ENCODE measurements around the gene TMEM145. TPM values are rescaled to one million over a fixed set of nuclear protein-coding genes. Genes with fewer than 3 reads are reported as not detected.

TMEM145 gene
- total and polyA plus RNA-seq, 9 of the 15 experiments (the other 6 are each of a cell fraction or from before 2014, with no cell fraction given) = 0.80 to 5.5 (median 1.9) TPM; not detected in 3

DNA sequence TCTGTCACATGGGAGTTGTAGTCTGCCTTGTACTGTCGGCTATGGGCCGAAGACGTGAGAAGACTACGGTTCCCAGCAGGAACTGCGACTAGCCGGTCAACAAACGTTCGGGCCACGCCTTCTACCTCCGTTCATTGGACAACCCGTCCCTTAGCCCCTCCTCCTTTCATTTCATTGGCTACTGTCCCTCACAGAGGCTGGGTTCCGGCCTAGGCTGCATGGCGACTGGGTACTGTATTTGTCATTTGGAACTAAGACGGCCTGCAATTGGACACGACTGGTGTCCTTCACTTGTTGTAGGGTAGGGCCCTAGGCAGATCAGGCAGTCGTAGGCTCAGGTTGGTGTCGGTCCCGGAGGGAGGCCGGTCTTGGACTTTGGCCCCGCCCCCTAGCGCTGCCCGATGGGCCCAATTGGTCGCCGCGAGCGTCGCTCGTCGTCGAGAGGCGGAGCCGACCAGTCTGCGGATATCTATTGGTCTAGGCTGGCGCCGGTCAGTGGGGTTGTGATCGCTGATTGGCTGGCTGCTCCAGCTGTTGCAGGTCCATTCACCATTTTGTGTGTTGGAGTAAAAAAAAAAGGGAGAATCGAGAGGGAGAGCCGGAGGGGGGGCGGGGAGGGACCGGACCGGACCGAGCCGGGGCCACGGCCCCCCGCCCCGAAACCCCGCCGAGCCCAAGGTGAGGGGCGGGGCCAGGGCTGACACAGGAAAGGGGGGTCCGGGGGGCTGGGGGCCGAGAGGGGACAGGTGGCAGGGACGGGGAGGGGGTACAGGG lies 44.2 kb upstream of the TMEM145 start, which contains the start of gene CIC (continued):
- no peak for TF ChIP-seq ELK3 (CRISPR knock-in tag; IDR thresholded peaks at IDR 0.05)
- peak; percentile 100 for TF ChIP-seq PKNOX1 (IDR thresholded peaks at IDR 0.05)
- peak; percentile 97 for TF ChIP-seq HCFC1 (IDR thresholded peaks at IDR 0.05; ENCODE audit: low read depth, low read length)
- TF ChIP-seq RFX7 (CRISPR knock-in tag; IDR thresholded peaks at IDR 0.05) = no peak
- TF ChIP-seq POLR2G (IDR thresholded peaks at IDR 0.05; ENCODE audit: low read depth, low read length) = peak; percentile 12; the same call in 1 of the 2 replicates
- TF ChIP-seq FOXM1 (IDR thresholded peaks at IDR 0.05; ENCODE audit: low read depth) = peak; percentile 82
- no peak for TF ChIP-seq FOXM1 (CRISPR knock-in tag; IDR thresholded peaks at IDR 0.05; ENCODE audit: low read depth)
- no peak for TF ChIP-seq ZFX (CRISPR knock-in tag; IDR thresholded peaks at IDR 0.05)
- TF ChIP-seq MTA3 (IDR thresholded peaks at IDR 0.05; ENCODE audit: borderline replicate concordance) = peak; percentile 88; the same call in 1 of the 2 replicates
- peak; percentile 98 for TF ChIP-seq ARID3A (IDR thresholded peaks at IDR 0.05; ENCODE audit: borderline replicate concordance, low read depth, low read length)
- TF ChIP-seq SPI1 (IDR thresholded peaks at IDR 0.05; ENCODE audit: borderline replicate concordance, low read depth, low read length) = 0 out of 2 replicates have a peak, but pooled peaks have one; percentile 3
- TF ChIP-seq ZFP91 (CRISPR knock-in tag; IDR thresholded peaks at IDR 0.05) = no peak
- TF ChIP-seq USF2 (CRISPR knock-in tag; IDR thresholded peaks at IDR 0.05) = no peak
- peak; percentile 87 to 94 for TF ChIP-seq SIX5 (IDR thresholded peaks at IDR 0.05; ENCODE audit: borderline replicate concordance in 1 of 2, insufficient read depth in 1 of 2, low read depth in 1 of 2, low read length in 2 of 2)
- TF ChIP-seq RNF2 (IDR thresholded peaks at IDR 0.05) = no peak
- TF ChIP-seq ZKSCAN3 (CRISPR knock-in tag; IDR thresholded peaks at IDR 0.05) = no peak
- TF ChIP-seq CHD4 (IDR thresholded peaks at IDR 0.05; ENCODE audit: insufficient read depth, insufficient replicate concordance, low read depth, low read length, poor library complexity, severe bottlenecking) = no peak
- peak; percentile 91 for TF ChIP-seq RBM25 (IDR thresholded peaks at IDR 0.05; ENCODE audit: low read depth, low read length, severe bottlenecking)
- peak; percentile 92 for TF ChIP-seq DACH1 (IDR thresholded peaks at IDR 0.05; ENCODE audit: partially characterized antibody)

All from K562 (cell line).